ENCODE results near the gene WWOX. TPM values are rescaled to one million over a fixed set of nuclear protein-coding genes. Genes with fewer than 3 reads are reported as not detected.

The WWOX gene
- total RNA-seq, 4 donors from 2014 or later, result 135 to 209 (median 159) TPM

DNA sequence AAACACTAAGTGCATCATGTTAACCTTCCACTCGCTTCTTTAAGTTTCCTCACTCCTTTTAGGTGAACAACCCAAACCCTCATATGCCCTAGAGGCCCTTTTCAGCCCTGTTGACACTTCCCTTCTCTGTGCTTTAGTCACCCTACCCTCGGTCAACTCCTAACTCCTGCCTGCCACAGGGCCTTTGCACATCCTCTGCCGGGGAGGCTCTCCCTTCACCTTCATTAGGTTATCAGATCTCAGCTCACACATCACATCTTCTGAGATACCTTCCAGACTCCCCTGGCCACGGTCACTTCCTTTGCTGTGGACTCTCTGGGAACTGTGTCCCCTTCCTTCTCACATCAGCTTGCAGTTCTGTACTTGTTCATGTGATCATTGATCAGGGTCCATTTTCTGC is 926.7 kb downstream of the WWOX start:
- Histone ChIP-seq H3K9me3 (no peaks in the 10 kb centered on the region), H3K27ac (no peak overlapping the region), H3K4me1 (no peaks in the 10 kb centered on the region), H3K4me3 (replicated peaks in 1 of 3) (no peak overlapping the region), H3K36me3 (no peaks in the 10 kb centered on the region), H3K27me3 (no peaks in the 10 kb centered on the region)
- WGBS, 2 donors, result 93 to 96% methylated on average over 4 of the region's 4 CpGs
- intact Hi-C loops (cut with DNase I), result no loop called here
- no peak for DNase-seq
- TF ChIP-seq, protein P1, sequence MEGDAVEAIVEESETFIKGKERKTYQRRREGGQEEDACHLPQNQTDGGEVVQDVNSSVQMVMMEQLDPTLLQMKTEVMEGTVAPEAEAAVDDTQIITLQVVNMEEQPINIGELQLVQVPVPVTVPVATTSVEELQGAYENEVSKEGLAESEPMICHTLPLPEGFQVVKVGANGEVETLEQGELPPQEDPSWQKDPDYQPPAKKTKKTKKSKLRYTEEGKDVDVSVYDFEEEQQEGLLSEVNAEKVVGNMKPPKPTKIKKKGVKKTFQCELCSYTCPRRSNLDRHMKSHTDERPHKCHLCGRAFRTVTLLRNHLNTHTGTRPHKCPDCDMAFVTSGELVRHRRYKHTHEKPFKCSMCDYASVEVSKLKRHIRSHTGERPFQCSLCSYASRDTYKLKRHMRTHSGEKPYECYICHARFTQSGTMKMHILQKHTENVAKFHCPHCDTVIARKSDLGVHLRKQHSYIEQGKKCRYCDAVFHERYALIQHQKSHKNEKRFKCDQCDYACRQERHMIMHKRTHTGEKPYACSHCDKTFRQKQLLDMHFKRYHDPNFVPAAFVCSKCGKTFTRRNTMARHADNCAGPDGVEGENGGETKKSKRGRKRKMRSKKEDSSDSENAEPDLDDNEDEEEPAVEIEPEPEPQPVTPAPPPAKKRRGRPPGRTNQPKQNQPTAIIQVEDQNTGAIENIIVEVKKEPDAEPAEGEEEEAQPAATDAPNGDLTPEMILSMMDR (IDR thresholded peaks at IDR 0.05), result no peak

DNA sequence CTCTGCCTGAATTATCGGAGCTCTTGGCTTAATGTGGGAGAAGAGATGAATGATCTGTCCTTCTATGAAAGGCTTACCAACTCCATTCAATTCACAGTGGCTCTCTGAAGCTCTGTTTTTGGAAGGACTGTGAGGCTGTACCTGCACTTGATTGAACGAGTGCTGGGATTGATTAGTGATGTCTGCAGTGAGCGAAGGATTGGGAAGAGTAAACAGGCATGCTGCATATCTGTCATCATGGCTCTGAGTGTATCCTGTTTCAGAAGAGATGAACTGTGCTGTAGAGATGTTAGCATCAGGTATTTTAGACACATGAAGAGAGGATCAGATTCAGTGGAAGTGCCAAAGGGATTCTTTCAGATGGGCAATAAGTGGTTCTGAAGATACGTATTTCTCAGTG is 937.1 kb downstream of the WWOX start:
- peaks cover 0 to 8% of the 10 kb centered on the region in 2 donors for H3K4me1 ChIP-seq
- intact Hi-C loops (cut with DNase I), result no loop called here

DNA sequence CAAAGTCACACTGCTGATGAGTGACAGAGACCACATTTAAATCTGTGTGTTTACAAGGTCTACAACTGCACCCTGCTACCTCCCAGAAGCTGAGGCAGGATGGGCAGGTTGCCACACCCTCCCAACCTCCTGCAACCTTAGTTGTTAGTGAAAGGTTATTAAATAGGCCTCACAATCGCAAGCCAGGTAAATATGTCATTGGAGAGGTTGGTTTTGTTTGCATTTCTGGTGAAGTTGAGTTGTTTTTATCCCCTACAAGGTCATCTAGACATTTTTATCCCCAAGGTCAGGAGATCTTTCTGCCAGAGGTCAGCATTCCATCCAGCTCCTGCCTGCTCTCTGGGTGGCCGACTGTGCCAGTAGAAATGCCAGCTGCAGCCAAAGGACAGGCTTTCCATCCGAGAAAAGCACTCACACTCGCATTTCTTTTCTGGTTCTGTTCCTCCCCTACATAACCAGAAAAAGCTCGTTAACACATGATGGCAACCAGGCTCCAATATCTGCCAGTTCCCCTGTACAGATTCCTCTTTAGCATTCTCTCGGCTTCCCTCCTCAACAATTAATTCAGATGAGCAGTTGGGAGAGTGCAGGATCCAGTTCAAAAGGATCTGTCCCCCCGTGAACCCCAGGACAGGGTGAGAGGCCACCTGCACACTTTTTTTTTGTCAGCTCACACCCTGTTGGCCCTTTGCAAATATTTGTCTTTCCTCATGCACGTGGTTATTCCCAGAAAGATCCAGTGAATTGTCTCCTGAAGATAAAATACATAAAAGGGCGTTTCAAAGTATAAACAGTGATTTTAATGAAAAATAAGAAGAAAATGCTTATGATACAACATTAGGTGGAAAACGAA is 938.3 kb downstream of the WWOX start:
- H3K27ac ChIP-seq, result no peak overlapping the region
- WGBS, 2 donors, result 69 to 71% methylated on average over 10 of the region's 10 CpGs
- H3K4me3 ChIP-seq (replicated peaks in 1 of 3), result no peak overlapping the region
- intact Hi-C loops (cut with DNase I), result no loop called here
- TF ChIP-seq, protein P1 (IDR thresholded peaks at IDR 0.05), result no peak
- TF ChIP-seq POLR2A (IDR thresholded peaks at IDR 0.05), result no peak
- no peaks in the 10 kb centered on the region for H3K9me3 ChIP-seq
- DNase-seq, result peak; percentile 6 to 41
- H3K4me1 ChIP-seq, result peaks cover 0 to 8% of the 10 kb centered on the region in 2 donors
- no peaks in the 10 kb centered on the region for H3K27me3 ChIP-seq
- no peaks in the 10 kb centered on the region for H3K36me3 ChIP-seq

More for the DNA sequence above, 937.1 kb downstream of the WWOX start:
- Histone ChIP-seq H3K27me3 (no peaks in the 10 kb centered on the region), H3K9me3 (no peaks in the 10 kb centered on the region), H3K36me3 (no peaks in the 10 kb centered on the region), H3K4me3 (replicated peaks in 1 of 3) (no peak overlapping the region), H3K27ac (no peak overlapping the region)
- TF ChIP-seq, protein P1 (IDR thresholded peaks at IDR 0.05), result no peak
- TF ChIP-seq POLR2A (IDR thresholded peaks at IDR 0.05), result no peak
- DNase-seq, result no peak
- WGBS, 2 donors, result 87 to 96% methylated on average over 4 of the region's 4 CpGs

DNA sequence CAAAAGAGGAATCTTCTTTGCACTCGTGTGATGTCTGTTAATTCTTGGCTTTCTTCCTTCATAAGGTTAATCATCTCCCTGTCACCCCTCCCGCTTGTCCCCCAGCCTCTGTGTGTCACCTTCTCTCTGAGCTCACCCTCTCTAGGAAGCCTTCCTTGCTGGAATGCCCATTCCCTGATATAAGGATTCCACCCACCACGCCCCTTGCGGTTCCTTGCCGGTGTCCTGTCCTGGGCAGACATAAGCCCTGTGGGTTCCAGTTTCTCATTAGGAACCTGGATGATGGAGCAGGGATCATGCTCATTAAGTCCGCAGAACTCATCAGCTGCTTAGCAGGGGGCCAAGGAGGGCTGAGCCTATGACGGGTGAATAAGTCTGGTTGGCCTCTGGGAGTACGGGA is 941.8 kb downstream of the WWOX start:
- DNase-seq, result no peak
- Histone ChIP-seq H3K4me3 (replicated peaks in 1 of 3) (no peak overlapping the region), H3K27me3 (no peaks in the 10 kb centered on the region), H3K4me1 (peaks cover 0 to 8% of the 10 kb centered on the region in 2 donors), H3K9me3 (no peaks in the 10 kb centered on the region), H3K27ac (no peak overlapping the region), H3K36me3 (no peaks in the 10 kb centered on the region)
- WGBS, 2 donors, result 91% methylated on average over 8 of the region's 8 CpGs
- intact Hi-C loops (cut with DNase I), result no loop called here
- TF ChIP-seq, protein P1 (IDR thresholded peaks at IDR 0.05), result no peak
- no peak for TF ChIP-seq POLR2A (IDR thresholded peaks at IDR 0.05)

DNA sequence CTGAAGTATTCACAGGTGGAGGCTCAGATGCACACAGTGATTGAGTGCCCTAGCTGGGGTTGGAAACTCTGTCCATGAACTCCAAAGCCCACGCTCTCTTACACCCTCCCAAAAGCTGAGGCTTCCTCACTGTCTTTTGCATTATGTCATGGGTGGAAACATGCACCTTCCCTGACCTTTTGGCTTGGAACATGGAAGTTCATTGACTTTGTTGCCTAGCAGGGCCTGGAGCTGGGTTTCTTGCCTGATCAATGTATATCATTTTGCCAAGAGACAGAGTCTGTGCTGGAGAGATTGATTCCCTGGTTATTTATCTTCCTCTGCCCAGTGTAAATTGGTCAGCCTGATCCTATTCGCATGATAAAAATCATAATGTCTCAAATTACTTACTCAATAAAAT is 942.7 kb downstream of the WWOX start:
- 98 to 99% methylated on average over 2 of the region's 2 CpGs for WGBS, 2 donors

More for the DNA sequence above, 942.7 kb downstream of the WWOX start:
- TF ChIP-seq POLR2A (IDR thresholded peaks at IDR 0.05), result no peak
- TF ChIP-seq, protein P1 (IDR thresholded peaks at IDR 0.05), result no peak
- no peak overlapping the region for H3K4me3 ChIP-seq (replicated peaks in 1 of 3)
- H3K27ac ChIP-seq, result no peak overlapping the region
- no peaks in the 10 kb centered on the region for H3K27me3 ChIP-seq
- no peaks in the 10 kb centered on the region for H3K36me3 ChIP-seq
- intact Hi-C loops (cut with DNase I), result no loop called here
- no peaks in the 10 kb centered on the region for H3K9me3 ChIP-seq
- DNase-seq, result no peak
- peaks cover 0 to 8% of the 10 kb centered on the region in 2 donors for H3K4me1 ChIP-seq

Data from thyroid gland (tissue), 4 donors.